Kidney epithelial cell (primary cell): ENCODE results near the gene FMN1. TPM values are rescaled to one million over a fixed set of nuclear protein-coding genes. Genes with fewer than 3 reads are reported as not detected.

Source experiments
- DNase-seq: peaks from one replicate; pipeline ENCODE4 v3.0.0-alpha.2; 2010; ENCODE audit warnings: low read depth
- H3K27me3 ChIP-seq: 2 replicates; pipeline ENCODE4 v1.6.0; 2011; ENCODE audit warnings: low read length; ENCODE audit not compliant: control insufficient read depth, insufficient read depth
- H3K36me3 ChIP-seq: 2 replicates; pipeline ENCODE4 v1.5.1; 2011; ENCODE audit warnings: low read length; ENCODE audit not compliant: control insufficient read depth, insufficient read depth
- H3K4me3 ChIP-seq: 2 replicates; pipeline ENCODE4 v1.5.1; 2011; ENCODE audit warnings: low read depth, mild to moderate bottlenecking, control low read depth, low read length
- CTCF ChIP-seq: IDR thresholded peaks from 2 replicates; pipeline ENCODE4 v1.5.1; 2011; ENCODE audit warnings: mild to moderate bottlenecking, moderate library complexity, low read length, control low read depth, inconsistent platforms; ENCODE audit not compliant: insufficient read depth, poor library complexity, severe bottlenecking
- total RNA-seq: library from RNA; depleted of rRNA; stranded (reverse); fragments of >200 nt; gene quantifications from 2 replicates; pipeline ENCODE4 v1.2.3, GENCODE V29; 2015

The FMN1 gene
- total RNA-seq, 1 donor from 2014 or later = 4.5 TPM

DNA sequence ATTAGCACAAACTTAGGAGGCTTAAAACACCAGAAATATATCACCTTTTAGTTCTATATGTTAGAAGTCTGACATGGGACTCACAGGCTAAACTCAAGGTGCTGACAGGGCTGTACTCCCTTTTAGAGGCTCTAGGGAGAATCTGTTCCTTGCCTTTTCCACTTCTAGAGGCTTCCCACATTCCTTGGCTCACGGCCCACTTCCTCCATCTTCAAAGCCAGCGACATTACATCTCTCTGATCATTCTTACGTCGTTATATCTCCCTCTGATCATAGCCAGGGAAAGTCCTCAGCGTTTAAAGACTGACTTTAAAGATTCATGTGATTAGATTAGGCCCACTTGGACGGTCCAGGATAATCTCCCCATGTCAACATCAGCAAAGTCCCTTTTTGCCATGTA lies 310.4 kb downstream of the FMN1 start:
- TF ChIP-seq CTCF = no peak
- no peaks in the 10 kb centered on the region for H3K27me3 ChIP-seq
- no peak for DNase-seq
- no peaks in the 10 kb centered on the region for H3K36me3 ChIP-seq
- H3K4me3 ChIP-seq = no peak overlapping the region

DNA sequence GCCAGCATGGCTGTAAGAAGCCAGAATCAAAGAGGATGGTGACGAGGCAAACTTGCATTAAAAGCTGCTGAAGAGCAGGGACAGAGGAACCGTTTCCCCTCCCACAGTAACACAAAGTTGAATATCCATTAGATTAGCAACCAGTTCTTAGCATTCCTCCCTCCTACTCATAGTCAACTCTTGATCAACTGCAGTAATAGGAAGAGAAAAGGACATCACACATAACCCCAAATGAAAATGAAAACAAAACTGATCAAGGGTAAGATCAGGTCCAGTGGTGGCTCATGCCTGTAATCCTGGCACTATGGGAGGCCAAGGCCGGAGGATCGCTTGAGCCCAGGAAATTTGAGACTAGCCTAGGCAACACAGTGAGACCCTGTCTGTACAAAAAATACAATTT lies 311.6 kb downstream of the FMN1 start:
- no peaks in the 10 kb centered on the region for H3K36me3 ChIP-seq
- no peak for TF ChIP-seq CTCF

DNA sequence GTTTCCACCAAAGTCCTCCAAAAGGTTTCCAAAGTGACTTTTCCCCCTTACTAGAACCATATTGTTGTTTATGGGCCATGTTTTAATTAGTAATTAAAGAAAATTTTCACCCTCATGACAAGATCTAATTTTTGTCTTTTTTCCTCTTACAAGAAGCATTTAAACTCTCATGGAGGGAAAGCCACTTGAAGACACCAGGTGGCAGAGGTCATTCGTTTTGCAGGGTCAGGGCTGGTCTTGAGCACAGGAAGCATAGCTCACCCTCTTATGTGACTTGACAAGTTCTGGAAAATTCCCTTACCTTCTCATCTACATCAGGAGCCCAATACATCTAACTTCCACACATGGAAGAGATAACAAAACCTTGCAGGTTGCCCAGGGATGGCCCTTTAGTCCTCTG lies 313.0 kb downstream of the FMN1 start:
- DNase-seq = no peak
- no peaks in the 10 kb centered on the region for H3K27me3 ChIP-seq
- no peak overlapping the region for H3K4me3 ChIP-seq
- H3K36me3 ChIP-seq = no peaks in the 10 kb centered on the region
- no peak for TF ChIP-seq CTCF

More for the DNA sequence above, 311.6 kb downstream of the FMN1 start:
- no peak overlapping the region for H3K4me3 ChIP-seq
- no peak for DNase-seq
- H3K27me3 ChIP-seq = no peaks in the 10 kb centered on the region

DNA sequence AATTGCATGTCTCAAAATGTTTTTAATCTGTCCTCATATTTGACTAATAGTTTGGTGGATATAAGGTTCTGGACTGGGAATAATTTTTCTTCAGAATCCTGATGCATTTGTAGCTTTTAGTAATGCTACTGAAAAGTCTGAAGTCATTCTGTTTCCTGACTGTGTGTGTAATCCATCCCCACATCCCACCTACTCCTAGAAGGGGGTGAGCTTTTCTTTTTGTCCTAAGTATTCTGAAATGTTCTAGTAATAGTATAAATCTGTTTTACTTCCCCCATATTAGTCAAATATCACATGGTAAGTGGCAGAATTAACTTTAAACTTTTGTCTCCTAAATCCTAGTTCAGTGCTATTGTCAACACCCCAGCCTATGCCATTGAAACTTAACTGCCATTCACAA lies 313.9 kb downstream of the FMN1 start:
- Histone ChIP-seq H3K36me3 (no peaks in the 10 kb centered on the region), H3K27me3 (no peaks in the 10 kb centered on the region), H3K4me3 (no peak overlapping the region)
- no peak for TF ChIP-seq CTCF
- no peak for DNase-seq

- DNase-seq = no peak
- Histone ChIP-seq H3K27me3 (no peaks in the 10 kb centered on the region), H3K4me3 (no peak overlapping the region), H3K36me3 (no peaks in the 10 kb centered on the region)
- no peak for TF ChIP-seq CTCF
These were observed 314.5 kb downstream of the FMN1 start for GRCh38 chr15:32879980-32880379.

- H3K27me3 ChIP-seq = no peaks in the 10 kb centered on the region
- no peak overlapping the region for H3K4me3 ChIP-seq
- no peaks in the 10 kb centered on the region for H3K36me3 ChIP-seq
- no peak for TF ChIP-seq CTCF
- no peak for DNase-seq
These were observed 315.4 kb downstream of the FMN1 start for GRCh38 chr15:32878869-32879805.
